A673 (cell line): ENCODE data around the gene NACC2.

Experiments
- EZH2 ChIP-seq: fragments of 200-600 bp; sonication (generic); IDR thresholded peaks from 2 replicates; pipeline ENCODE4 v1.6.1; 2017; ENCODE audit warnings: borderline replicate concordance, low read depth, mild to moderate bottlenecking, mixed read lengths, antibody characterized with exemption, low read length; ENCODE audit not compliant: poor library complexity, severe bottlenecking
- TF ChIP-seq, protein P1 (sequence below): fragments of 300-800, 200-600 bp; sonication (generic); conservative IDR thresholded peaks from 2 replicates; pipeline ENCODE4 v1.5.1; 2017; ENCODE audit warnings: low read depth, mild to moderate bottlenecking, antibody characterized with exemption, low read length, moderate library complexity, mixed read lengths

DNA sequence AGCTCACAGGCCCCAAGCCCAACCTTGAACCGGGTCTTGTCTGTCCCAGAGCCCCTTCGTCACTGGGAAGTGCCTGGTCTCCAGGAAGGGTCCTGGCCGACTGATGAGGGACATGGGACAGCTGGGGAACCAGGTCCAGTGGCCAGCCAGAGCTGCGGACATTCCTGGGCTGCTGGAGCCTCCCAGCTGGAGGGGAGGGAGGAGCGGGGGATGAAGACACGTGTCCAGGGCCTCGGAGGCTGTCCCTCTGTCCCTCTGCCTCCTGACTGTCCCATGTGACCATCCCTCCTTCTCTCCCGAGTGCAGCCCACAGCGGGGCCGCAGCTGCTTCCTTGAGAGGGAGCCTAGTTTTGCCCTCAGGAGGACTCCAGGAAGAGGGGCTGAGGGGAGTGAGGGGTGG lies 92.2 kb downstream of the NACC2 start:
- TF ChIP-seq, protein P1, sequence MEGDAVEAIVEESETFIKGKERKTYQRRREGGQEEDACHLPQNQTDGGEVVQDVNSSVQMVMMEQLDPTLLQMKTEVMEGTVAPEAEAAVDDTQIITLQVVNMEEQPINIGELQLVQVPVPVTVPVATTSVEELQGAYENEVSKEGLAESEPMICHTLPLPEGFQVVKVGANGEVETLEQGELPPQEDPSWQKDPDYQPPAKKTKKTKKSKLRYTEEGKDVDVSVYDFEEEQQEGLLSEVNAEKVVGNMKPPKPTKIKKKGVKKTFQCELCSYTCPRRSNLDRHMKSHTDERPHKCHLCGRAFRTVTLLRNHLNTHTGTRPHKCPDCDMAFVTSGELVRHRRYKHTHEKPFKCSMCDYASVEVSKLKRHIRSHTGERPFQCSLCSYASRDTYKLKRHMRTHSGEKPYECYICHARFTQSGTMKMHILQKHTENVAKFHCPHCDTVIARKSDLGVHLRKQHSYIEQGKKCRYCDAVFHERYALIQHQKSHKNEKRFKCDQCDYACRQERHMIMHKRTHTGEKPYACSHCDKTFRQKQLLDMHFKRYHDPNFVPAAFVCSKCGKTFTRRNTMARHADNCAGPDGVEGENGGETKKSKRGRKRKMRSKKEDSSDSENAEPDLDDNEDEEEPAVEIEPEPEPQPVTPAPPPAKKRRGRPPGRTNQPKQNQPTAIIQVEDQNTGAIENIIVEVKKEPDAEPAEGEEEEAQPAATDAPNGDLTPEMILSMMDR: no peak
- TF ChIP-seq EZH2: no peak
